Activated naive CD4-positive, alpha-beta T cell treated with anti-CD3 and anti-CD28 coated beads, Interleukin-2, amount 50 U/mL, for 24 hours (primary cell): ENCODE measurements around the gene CERS1.
A peak's percentile ranks its signal among the peaks of the same experiment; 100 is the strongest.
"Not testable (repeated sequence)": the region's sequence is repeated elsewhere in the genome, so short reads cannot be mapped to it uniquely, and the experiment has no call there.

Source experiments
- H3K27ac Mint-ChIP-seq: one replicate; pipeline ENCODE4 v1.8.0; 2021; ENCODE audit warnings: mild to moderate bottlenecking, mixed read lengths
- H3K27me3 Mint-ChIP-seq: one replicate; pipeline ENCODE4 v1.8.0; 2021; ENCODE audit warnings: mixed read lengths
- H3K36me3 Mint-ChIP-seq: one replicate; pipeline ENCODE4 v1.8.0; 2021; ENCODE audit warnings: mixed read lengths
- H3K4me1 Mint-ChIP-seq: one replicate; pipeline ENCODE4 v1.8.0; 2021; ENCODE audit warnings: mixed read lengths
- H3K4me3 Mint-ChIP-seq: one replicate; pipeline ENCODE4 v1.8.0; 2021; ENCODE audit warnings: mild to moderate bottlenecking, mixed read lengths
- H3K9me3 Mint-ChIP-seq: one replicate; pipeline ENCODE4 v1.8.0; 2021; ENCODE audit warnings: mixed read lengths

Gene CERS1

GRCh38 chr19:18905513-18906236 is 9.7 kb upstream of the CERS1 start:
- Mint-ChIP-seq H3K27ac (no peak overlapping the region), H3K36me3 (peaks cover 8% of the 10 kb centered on the region), H3K27me3 (no peaks in the 10 kb centered on the region), H3K4me3 (no peak overlapping the region), H3K9me3 (no peaks in the 10 kb centered on the region), H3K4me1 (peaks cover 4% of the 10 kb centered on the region)

- Mint-ChIP-seq H3K9me3 (no peaks in the 10 kb centered on the region), H3K27me3 (no peaks in the 10 kb centered on the region), H3K4me3 (no peak overlapping the region), H3K4me1 (peaks cover 4% of the 10 kb centered on the region), H3K27ac (no peak overlapping the region), H3K36me3 (peaks cover 8% of the 10 kb centered on the region)
Measured at GRCh38 chr19:18905058-18905456, 9.1 kb upstream of the CERS1 start.

GRCh38 chr19:18904334-18905057 is 8.5 kb upstream of the CERS1 start:
- peaks cover under 1% of the 10 kb centered on the region for H3K4me1 Mint-ChIP-seq
- no peaks in the 10 kb centered on the region for H3K27me3 Mint-ChIP-seq
- H3K27ac Mint-ChIP-seq = no peak overlapping the region
- H3K36me3 Mint-ChIP-seq = peaks cover 6% of the 10 kb centered on the region
- H3K9me3 Mint-ChIP-seq = no peaks in the 10 kb centered on the region
- H3K4me3 Mint-ChIP-seq = no peak overlapping the region

- Mint-ChIP-seq H3K27ac (no peak overlapping the region), H3K27me3 (no peaks in the 10 kb centered on the region), H3K4me3 (no peak overlapping the region), H3K4me1 (no peaks in the 10 kb centered on the region), H3K36me3 (peaks cover 6% of the 10 kb centered on the region), H3K9me3 (no peaks in the 10 kb centered on the region)
Measured at GRCh38 chr19:18903156-18904037, 7.4 kb upstream of the CERS1 start.

DNA sequence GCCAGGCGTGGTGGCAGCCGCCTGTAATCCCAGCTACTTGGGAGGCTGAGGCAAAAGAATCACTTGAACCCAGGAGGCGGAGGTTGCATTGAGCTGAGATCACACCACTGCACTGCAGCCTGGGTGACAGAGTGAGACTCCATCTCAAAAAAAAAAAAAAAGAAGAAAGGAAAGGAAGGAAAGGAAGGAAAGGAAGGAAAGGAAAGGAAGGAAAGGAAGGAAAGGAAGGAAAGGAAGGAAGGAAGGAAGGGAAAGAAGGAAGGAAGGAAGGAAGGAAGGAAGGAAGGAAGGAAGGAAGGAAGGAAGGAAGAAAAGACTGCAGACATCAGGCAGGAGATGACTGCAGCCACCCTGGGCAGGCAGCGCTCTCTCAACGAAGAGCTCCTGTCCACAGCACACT is 6.6 kb upstream of the CERS1 start:
- not testable (repeated sequence) for H3K4me1 Mint-ChIP-seq, H3K27ac Mint-ChIP-seq, H3K36me3 Mint-ChIP-seq

GRCh38 chr19:18901491-18901890 is 5.5 kb upstream of the CERS1 start:
- Mint-ChIP-seq H3K27ac (no peak overlapping the region), H3K4me3 (no peak overlapping the region), H3K4me1 (peaks cover 7% of the 10 kb centered on the region), H3K27me3 (peaks cover 9% of the 10 kb centered on the region), H3K9me3 (no peaks in the 10 kb centered on the region), H3K36me3 (peaks cover 6% of the 10 kb centered on the region)

More for the DNA sequence above, 6.6 kb upstream of the CERS1 start:
- H3K9me3 Mint-ChIP-seq, H3K4me3 Mint-ChIP-seq, H3K27me3 Mint-ChIP-seq: not testable (repeated sequence)

- Mint-ChIP-seq H3K4me3 (no peak overlapping the region), H3K36me3 (peaks cover 3% of the 10 kb centered on the region), H3K9me3 (no peaks in the 10 kb centered on the region), H3K27ac (no peak overlapping the region), H3K4me1 (peaks cover 9% of the 10 kb centered on the region), H3K27me3 (peaks cover 11% of the 10 kb centered on the region)
Measured at GRCh38 chr19:18900700-18901481, 4.9 kb upstream of the CERS1 start.

DNA sequence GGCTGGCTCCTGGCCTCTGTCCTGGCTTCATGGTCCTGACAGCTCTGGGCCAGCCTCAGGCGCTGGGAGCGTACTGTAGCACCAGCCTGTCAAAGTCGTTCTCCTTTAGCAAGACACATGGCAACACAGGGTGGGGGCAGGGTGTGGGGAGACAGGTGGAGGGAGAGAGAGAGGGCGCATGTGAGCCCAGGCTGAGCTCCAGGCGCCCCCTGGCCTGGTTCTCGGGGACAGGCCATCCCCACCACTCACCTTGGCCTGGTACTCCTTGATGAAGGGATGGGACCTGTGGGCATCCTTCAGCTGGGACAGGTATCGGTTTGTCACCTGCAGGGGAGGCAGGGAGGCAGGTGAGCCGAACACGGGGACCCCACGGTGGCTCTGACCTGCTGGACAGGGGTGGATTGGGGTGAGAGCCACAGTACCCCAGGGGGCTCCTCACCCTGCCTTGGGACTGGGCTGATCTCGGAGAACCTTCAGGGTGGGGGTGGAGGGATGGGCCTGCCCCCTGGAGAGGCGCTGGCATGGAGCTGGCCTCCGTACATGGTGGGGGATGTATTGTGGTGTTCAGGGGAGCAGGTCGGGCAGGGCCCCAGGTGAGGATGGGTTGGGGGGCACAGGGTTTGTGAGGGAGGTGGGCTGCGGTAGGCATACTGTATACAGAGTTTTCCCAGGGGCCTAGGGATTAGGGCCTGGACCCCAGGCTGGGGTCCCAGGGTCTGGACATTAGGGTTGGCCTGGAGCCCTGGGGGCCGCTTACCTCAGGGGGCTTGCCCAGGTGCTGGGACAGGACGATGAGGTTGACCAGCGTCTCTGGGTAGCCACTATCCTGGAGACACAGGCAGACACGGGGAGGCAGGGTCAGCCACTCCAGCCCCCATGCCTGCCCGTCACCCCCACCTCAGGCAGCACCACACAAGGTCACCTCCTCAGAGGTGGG is 3.9 kb upstream of the CERS1 start:
- Mint-ChIP-seq H3K27ac (no peak overlapping the region), H3K9me3 (no peaks in the 10 kb centered on the region), H3K36me3 (no peaks in the 10 kb centered on the region), H3K4me1 (peaks cover 9% of the 10 kb centered on the region), H3K27me3 (peaks cover 11% of the 10 kb centered on the region), H3K4me3 (no peak overlapping the region)

- peaks cover 9% of the 10 kb centered on the region for H3K4me1 Mint-ChIP-seq
- no peaks in the 10 kb centered on the region for H3K36me3 Mint-ChIP-seq
- H3K4me3 Mint-ChIP-seq = no peak overlapping the region
- no peak overlapping the region for H3K27ac Mint-ChIP-seq
- peaks cover 12% of the 10 kb centered on the region for H3K27me3 Mint-ChIP-seq
- H3K9me3 Mint-ChIP-seq = no peaks in the 10 kb centered on the region
Measured at GRCh38 chr19:18898607-18899408, 2.9 kb upstream of the CERS1 start.

GRCh38 chr19:18898081-18898606 is 2.2 kb upstream of the CERS1 start:
- Mint-ChIP-seq H3K27ac (no peak overlapping the region), H3K4me1 (peaks cover 9% of the 10 kb centered on the region), H3K27me3 (peaks cover 14% of the 10 kb centered on the region), H3K36me3 (no peaks in the 10 kb centered on the region), H3K4me3 (no peak overlapping the region), H3K9me3 (no peaks in the 10 kb centered on the region)

- H3K27me3 Mint-ChIP-seq = peaks cover 14% of the 10 kb centered on the region
- no peaks in the 10 kb centered on the region for H3K9me3 Mint-ChIP-seq
- H3K4me1 Mint-ChIP-seq = peaks cover 9% of the 10 kb centered on the region
- H3K4me3 Mint-ChIP-seq = peak overlapping the region; percentile 83
- no peaks in the 10 kb centered on the region for H3K36me3 Mint-ChIP-seq
- no peak overlapping the region for H3K27ac Mint-ChIP-seq
Measured at GRCh38 chr19:18897094-18898029, 1.4 kb upstream of the CERS1 start.

- no peaks in the 10 kb centered on the region for H3K36me3 Mint-ChIP-seq
- peak overlapping the region; percentile 83 for H3K4me3 Mint-ChIP-seq
- peaks cover 9% of the 10 kb centered on the region for H3K4me1 Mint-ChIP-seq
- no peaks in the 10 kb centered on the region for H3K9me3 Mint-ChIP-seq
- H3K27me3 Mint-ChIP-seq = peaks cover 14% of the 10 kb centered on the region
- H3K27ac Mint-ChIP-seq = no peak overlapping the region
Measured at GRCh38 chr19:18896421-18896841, 473 bp upstream of the CERS1 start.
